ENCODE results near the gene SNRK. TPM values are rescaled to one million over a fixed set of nuclear protein-coding genes. Genes with fewer than 3 reads are reported as not detected.

SNRK gene
- total RNA-seq, 1 experiment from 2014 or later: 11.8 TPM

- in situ Hi-C loops (cut with HindIII; ENCODE audit: low pct_unique_long_range_greater_than_20kb, low sequenced_read_pairs): no loop called here
- no peak for DNase-seq (ENCODE audit: low read depth)
These were observed 101.8 kb downstream of the SNRK start for GRCh38 chr3:43388175-43388574.

DNA sequence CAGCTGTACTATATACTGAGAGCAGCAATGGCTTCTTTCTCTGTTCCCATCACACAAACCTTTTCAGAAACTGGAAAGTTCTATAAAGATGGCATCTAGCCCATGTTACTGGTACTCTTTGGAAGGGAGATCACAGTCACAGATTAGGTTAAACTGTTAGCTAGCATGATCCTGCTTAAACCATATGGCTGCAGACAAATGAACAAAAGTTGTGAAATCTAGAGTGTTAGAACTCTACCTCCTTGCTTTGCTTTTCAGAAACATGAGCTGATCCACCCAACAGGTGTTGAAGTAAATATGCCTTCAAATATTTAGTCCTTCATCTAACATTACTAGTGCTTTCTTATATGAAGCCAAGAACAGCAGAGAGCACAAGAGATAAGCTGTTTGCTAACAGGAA, 102.6 kb downstream of the SNRK start:
- in situ Hi-C loops (cut with HindIII; ENCODE audit: low pct_unique_long_range_greater_than_20kb, low sequenced_read_pairs): no loop called here
- DNase-seq (ENCODE audit: low read depth): no peak

GRCh38 chr3:43389388-43390254, 103.3 kb downstream of the SNRK start:
- in situ Hi-C loops (cut with HindIII; ENCODE audit: low pct_unique_long_range_greater_than_20kb, low sequenced_read_pairs): no loop called here
- peak; percentile 29 for DNase-seq (ENCODE audit: low read depth)

DNA sequence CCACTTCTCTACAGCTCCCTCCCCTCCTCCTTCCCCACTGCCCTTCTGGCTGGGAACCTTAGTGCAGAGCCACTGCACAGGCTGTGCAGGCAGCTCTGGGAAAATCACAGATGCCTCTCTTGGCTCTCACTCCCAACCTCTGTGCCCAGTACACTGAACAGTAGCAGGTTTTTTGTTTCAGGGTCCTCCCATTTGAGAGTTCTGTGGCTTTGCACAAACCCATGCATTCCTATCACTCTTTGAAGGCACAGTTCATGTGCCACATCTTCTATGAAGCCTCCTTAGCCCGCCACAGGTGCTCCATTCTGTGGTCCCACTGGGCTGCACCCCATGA, 103.9 kb downstream of the SNRK start:
- no peak for DNase-seq (ENCODE audit: low read depth)
- in situ Hi-C loops (cut with HindIII; ENCODE audit: low pct_unique_long_range_greater_than_20kb, low sequenced_read_pairs): no loop called here

DNA sequence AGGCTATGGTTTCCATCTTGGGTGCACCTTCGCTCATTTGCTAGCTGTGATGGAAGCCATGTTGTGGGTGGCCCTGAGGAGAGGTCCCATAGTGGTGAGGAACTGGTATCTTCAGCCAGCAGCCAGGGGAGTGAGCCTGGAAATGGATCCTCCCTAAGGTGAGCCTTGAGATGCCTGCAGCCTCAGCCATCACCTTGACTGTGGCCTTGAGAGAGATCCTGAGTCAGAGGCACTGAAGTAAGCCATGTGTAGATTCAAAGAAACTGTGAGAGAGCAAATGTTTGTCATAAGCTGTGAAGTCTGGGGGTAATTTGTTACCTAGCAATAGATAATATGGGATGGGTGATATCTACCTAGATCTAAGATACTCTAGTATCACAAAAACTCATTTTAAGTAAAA, 105.3 kb downstream of the SNRK start:
- DNase-seq (ENCODE audit: low read depth): no peak
- in situ Hi-C loops (cut with HindIII; ENCODE audit: low pct_unique_long_range_greater_than_20kb, low sequenced_read_pairs): no loop called here

DNA sequence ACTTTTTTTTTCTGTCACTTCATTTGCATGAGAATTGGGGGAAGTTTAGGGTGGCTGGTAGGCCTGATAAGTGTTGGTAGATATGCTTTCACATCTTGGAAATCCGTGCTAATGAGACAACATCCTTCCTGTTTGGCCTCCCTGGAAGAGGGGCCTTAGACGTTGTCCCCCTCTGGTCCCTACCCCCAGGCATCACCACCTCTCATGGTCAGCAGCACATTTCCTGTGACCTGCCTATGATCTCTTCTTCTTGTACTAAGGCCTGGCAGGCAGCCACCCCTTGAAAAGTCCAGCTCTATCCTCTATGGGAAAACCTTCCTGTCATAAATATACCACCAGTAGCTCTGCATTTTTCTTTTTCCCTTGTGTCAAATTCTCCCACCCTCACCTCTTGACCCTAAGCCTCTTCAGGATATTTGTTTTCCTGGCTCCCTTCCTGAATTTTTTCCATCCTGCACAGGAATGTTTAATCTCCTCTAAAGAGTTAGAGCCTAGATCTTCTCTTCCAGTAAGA, 107.8 kb downstream of the SNRK start:
- in situ Hi-C loops (cut with HindIII; ENCODE audit: low pct_unique_long_range_greater_than_20kb, low sequenced_read_pairs): no loop called here
- no peak for DNase-seq (ENCODE audit: low read depth)

DNA sequence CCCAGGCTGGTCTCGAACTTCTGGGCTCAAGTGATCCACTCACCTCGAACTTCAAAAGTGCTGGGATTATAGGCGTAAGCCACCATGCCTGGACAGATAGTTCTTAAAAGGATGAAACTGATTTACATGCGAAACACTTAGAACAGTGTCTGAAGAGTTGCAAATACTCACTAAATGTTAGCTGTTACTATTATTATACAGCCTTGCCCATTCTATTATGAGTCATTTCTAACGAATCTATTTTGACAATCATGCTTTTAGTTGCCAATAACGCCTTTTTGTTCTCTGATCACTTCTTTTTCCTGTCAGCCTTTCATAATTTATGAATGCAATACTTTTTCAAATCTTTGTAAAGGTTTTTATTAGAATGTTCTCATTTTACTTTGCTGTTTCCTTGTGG, 112.7 kb downstream of the SNRK start:
- DNase-seq (ENCODE audit: low read depth): no peak
- in situ Hi-C loops (cut with HindIII; ENCODE audit: low pct_unique_long_range_greater_than_20kb, low sequenced_read_pairs): no loop called here

- DNase-seq (ENCODE audit: low read depth): no peak
- in situ Hi-C loops (cut with HindIII; ENCODE audit: low pct_unique_long_range_greater_than_20kb, low sequenced_read_pairs): no loop called here
These were observed 113.8 kb downstream of the SNRK start for GRCh38 chr3:43400167-43400566.

Other genes starting within 250 kb of the SNRK start
- 6.4 and 11.2 TPM in 2 replicates for gene POMGNT2, start 180.5 kb upstream of the SNRK start, total RNA-seq (2014; rRNA removed; shearing (Covaris generic); ENCODE audit: low replicate concordance)